NT2/D1 (cell line): Measurements from ENCODE around the gene SLC25A48.

Experiments
- DNase-seq: peaks from one replicate; pipeline ENCODE4 v3.0.0-alpha.2; 2011; ENCODE audit warnings: low read depth, low spot score
- H3K27me3 ChIP-seq: 2 replicates; pipeline ENCODE4 v1.6.0; 2011; ENCODE audit warnings: mild to moderate bottlenecking; ENCODE audit not compliant: insufficient read length, insufficient read depth
- H3K36me3 ChIP-seq: 2 replicates; pipeline ENCODE4 v1.6.1; 2011; ENCODE audit warnings: mild to moderate bottlenecking, low read length, mixed read lengths; ENCODE audit not compliant: insufficient read depth, insufficient read length
- H3K4me1 ChIP-seq: 2 replicates; pipeline ENCODE4 v1.5.1; 2011; ENCODE audit not compliant: insufficient read depth, insufficient read length
- H3K4me3 ChIP-seq: 2 replicates; pipeline ENCODE4 v1.5.1; 2011; ENCODE audit warnings: low read depth; ENCODE audit not compliant: insufficient read length
- H3K9ac ChIP-seq: 2 replicates; pipeline ENCODE4 v1.6.0; 2011; ENCODE audit warnings: low read depth; ENCODE audit not compliant: insufficient read length
- H3K9me3 ChIP-seq: 2 replicates; pipeline ENCODE4 v1.5.1; 2011; ENCODE audit warnings: mild to moderate bottlenecking, low read length; ENCODE audit not compliant: insufficient read depth
- SUZ12 ChIP-seq: IDR thresholded peaks from 2 replicates; pipeline ENCODE4 v1.6.1; 2011; ENCODE audit not compliant: insufficient read length, insufficient read depth; ENCODE audit errors: extremely low read depth
- YY1 ChIP-seq: IDR thresholded peaks from 2 replicates; pipeline ENCODE4 v1.6.1; 2011; ENCODE audit not compliant: insufficient read length, insufficient read depth
- ZNF274 ChIP-seq: IDR thresholded peaks from 2 replicates; pipeline ENCODE4 v1.6.1; 2011; ENCODE audit warnings: mild to moderate bottlenecking, low read depth, low read length

SLC25A48 gene

DNA sequence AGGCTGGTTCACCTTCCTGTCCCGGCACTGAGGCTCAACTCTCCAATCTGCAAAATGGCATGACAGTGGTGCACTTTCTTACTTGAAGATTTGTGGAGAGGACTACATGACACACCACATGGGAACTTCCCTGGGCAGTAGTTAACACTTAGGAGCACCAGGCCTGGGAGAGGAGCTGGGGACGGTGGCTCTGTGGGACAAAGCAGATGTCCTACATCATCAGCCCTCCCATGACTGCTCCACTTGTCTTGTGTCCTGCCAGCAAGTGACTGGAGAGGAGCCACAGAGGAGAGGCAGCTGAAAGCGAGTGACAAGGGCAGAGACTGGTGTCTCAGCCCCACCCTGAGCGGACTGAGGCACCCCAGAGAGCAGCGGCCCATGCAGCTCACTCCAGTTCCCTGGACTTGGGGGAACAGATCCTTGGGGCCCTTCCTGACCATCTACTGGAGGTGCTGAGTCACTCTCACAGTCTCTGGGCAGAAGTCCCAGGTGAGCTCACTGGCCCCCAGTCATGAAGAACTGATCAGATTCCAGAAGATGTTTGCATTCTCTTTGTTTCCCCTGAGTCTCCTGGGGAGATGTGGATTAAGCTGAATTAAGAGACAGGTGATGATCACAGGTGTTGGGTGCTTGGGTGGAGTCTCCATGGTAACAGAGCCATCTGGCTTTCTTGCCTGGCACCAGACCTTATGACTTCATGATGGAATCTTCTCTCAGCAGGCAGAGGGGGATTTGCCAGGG lies 13.2 kb upstream of the SLC25A48 start:
- peaks cover 8% of the 10 kb centered on the region for H3K4me1 ChIP-seq
- no peaks in the 10 kb centered on the region for H3K36me3 ChIP-seq
- H3K9me3 ChIP-seq = no peaks in the 10 kb centered on the region
- TF ChIP-seq SUZ12 (no peak), YY1 (no peak), ZNF274 (no peak)
- no peak for DNase-seq
- no peak overlapping the region for H3K9ac ChIP-seq
- no peak overlapping the region for H3K4me3 ChIP-seq
- no peaks in the 10 kb centered on the region for H3K27me3 ChIP-seq

DNA sequence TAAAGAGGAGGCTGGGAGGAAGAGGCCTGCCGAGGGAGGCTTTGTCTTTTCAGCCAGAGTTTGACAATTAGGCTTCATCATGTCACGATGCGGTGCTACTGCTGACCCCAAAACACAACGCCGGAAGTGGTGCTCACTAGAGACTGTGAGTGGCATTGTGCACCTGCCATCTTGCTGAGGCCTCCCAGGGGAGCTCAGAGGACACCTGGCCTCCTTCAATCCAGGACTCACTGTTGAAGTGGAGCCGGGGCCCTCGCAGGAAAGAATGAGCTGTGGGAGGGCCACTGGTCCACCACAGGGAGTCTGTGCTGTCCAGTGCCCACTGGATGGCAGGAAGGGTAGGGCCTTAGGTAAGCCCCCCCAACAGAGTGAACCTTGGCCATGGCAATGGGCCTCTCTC lies 12.7 kb upstream of the SLC25A48 start:
- TF ChIP-seq ZNF274 (no peak), YY1 (no peak), SUZ12 (no peak)
- no peaks in the 10 kb centered on the region for H3K9me3 ChIP-seq
- H3K4me1 ChIP-seq = peaks cover 8% of the 10 kb centered on the region
- no peak for DNase-seq
- H3K36me3 ChIP-seq = no peaks in the 10 kb centered on the region
- no peak overlapping the region for H3K9ac ChIP-seq
- H3K27me3 ChIP-seq = no peaks in the 10 kb centered on the region
- H3K4me3 ChIP-seq = no peak overlapping the region

DNA sequence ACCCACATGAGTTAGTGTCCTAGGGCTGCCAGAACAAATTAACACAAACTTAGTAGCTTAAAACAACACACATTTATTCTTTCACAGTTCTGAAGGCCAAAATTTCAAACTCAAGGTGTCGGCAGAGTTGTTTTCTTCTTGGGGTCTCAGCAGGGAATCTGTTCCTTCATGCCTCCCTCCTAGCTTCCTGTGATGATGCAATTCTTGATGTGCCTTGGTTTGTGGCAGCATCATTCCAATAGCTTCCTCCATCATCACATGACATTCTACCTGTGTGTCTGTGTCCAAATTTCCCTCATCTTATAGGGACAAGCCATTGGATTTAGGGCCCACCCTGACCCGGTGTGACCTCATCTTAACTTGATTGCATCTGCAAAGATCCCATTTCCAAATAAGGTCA lies 12.2 kb upstream of the SLC25A48 start:
- H3K4me3 ChIP-seq = no peak overlapping the region
- no peaks in the 10 kb centered on the region for H3K9me3 ChIP-seq
- no peak for DNase-seq
- no peak overlapping the region for H3K9ac ChIP-seq
- H3K4me1 ChIP-seq = peaks cover 8% of the 10 kb centered on the region
- no peaks in the 10 kb centered on the region for H3K27me3 ChIP-seq
- TF ChIP-seq SUZ12 (no peak), YY1 (no peak), ZNF274 (no peak)
- no peaks in the 10 kb centered on the region for H3K36me3 ChIP-seq

DNA sequence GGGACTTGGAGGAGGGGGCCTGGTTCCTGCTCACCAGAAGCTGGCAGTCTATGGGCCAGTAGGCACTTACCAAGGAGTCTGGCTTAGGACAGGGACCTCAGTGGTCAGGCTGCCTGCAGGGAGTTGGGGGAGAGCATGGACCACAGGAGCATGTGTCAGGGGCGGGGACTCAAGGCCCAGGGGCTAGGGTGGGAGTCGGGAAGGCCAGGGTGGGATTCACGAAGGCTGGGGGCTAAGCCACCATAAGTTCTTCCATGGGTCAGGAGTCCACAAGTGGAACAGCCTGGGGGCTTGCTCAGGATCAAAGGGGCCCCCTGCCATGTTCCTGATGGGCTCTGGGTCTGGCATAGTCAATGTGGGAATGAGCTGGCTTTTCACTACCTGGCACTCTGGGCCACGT lies 11.5 kb upstream of the SLC25A48 start:
- no peak for TF ChIP-seq ZNF274

DNA sequence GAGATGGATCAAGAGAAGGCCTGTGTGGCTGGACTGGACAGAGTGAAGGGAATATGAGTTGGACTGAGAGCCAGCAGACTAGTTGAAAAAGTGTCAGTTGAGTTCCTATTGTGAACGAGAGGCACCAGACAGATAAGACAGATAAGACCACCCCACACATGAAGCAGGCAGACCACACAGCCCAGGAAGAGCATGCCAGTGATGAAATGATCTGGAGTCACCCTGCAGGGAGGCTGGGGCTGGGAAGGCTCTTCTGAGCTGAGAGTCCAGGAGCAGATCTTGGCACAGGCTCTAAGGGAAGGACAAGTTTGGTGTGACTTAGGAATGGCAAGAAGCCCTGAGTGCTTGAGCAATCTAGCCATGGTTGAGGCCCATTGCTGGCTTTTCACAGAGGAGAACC lies 10.6 kb upstream of the SLC25A48 start:
- no peaks in the 10 kb centered on the region for H3K36me3 ChIP-seq
- H3K4me1 ChIP-seq = peaks cover 8% of the 10 kb centered on the region
- no peak for DNase-seq
- peaks cover 7% of the 10 kb centered on the region for H3K27me3 ChIP-seq
- no peak for TF ChIP-seq ZNF274
- no peak for TF ChIP-seq YY1
- TF ChIP-seq SUZ12 = no peak
- no peak overlapping the region for H3K4me3 ChIP-seq
- no peaks in the 10 kb centered on the region for H3K9me3 ChIP-seq
- no peak overlapping the region for H3K9ac ChIP-seq

More for the DNA sequence above, 11.5 kb upstream of the SLC25A48 start:
- H3K4me3 ChIP-seq = no peak overlapping the region
- H3K27me3 ChIP-seq = no peaks in the 10 kb centered on the region
- H3K4me1 ChIP-seq = peaks cover 8% of the 10 kb centered on the region
- no peak for DNase-seq
- H3K9me3 ChIP-seq = no peaks in the 10 kb centered on the region
- H3K9ac ChIP-seq = no peak overlapping the region
- H3K36me3 ChIP-seq = no peaks in the 10 kb centered on the region

DNA sequence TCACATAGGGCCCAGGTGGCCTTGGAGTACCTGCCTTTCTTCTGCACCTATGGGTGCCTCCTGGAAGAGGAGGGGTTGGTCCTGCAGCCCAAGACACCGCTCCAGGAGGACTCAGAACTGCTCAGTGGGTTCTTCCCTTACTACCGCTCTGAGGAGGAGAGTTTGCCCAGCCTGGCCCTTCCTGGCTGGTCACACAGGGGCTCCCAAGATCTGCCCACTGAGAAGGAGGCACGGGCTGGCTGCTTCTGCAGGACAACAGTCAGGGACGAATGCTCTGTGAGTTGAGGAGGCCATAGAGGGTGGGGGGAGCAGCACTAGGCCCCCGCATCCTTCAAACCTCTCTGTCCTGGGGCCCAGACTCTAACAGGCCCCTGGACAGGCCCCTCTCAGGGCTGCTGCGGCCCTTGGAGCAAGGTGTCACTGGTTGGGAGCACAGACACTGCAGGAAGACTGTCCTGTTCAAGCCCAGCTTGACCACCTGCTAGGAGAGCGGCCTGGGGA lies 9.9 kb upstream of the SLC25A48 start:
- TF ChIP-seq YY1 (no peak), SUZ12 (no peak), ZNF274 (no peak)
- H3K4me3 ChIP-seq = no peak overlapping the region
- H3K36me3 ChIP-seq = no peaks in the 10 kb centered on the region
- no peak overlapping the region for H3K9ac ChIP-seq
- H3K27me3 ChIP-seq = peaks cover 14% of the 10 kb centered on the region
- H3K9me3 ChIP-seq = no peaks in the 10 kb centered on the region
- DNase-seq = no peak
- peaks cover 8% of the 10 kb centered on the region for H3K4me1 ChIP-seq

DNA sequence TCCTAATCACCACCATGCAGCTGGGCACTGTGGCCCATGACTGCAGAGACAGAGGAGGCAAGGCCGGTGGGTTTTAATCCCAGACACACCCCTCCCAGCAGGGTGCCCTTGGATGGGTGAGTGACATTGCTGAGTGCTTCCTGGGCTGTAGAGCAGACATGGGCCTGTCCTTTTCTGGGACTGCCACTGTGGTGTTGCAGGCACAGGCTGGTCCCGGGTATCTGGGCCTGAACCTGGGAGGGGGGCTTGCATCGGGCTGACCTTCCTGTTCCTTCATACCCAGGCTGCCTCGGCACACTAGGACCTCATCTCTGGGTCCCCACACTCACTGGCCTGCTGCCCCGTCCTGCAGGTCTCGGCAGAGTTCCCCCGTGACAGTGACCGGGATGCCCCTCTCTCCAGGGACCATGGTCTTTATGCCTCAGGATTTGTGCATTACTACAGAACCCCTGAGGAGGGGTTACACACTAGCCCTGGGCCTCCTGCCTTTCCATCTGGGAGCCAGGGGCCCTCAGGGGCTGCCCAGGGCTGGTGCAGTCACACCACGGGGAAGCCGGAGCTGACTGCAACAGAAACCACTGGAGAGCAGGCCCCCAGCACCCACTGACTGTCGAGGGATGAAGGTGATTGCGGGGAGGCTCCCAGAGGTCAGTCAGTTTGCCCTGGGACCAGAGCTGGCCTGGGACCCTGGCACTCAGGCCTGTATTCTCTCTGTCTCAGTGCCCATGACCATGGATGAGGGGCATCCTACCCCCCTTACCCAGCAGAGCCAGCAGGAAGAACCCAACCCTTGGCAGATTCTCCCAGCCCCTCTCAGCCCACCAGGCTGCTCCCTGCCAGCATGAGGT lies 8.9 kb upstream of the SLC25A48 start:
- TF ChIP-seq SUZ12 = no peak
- TF ChIP-seq ZNF274 = no peak
- no peak for TF ChIP-seq YY1
- Histone ChIP-seq H3K36me3 (no peaks in the 10 kb centered on the region), H3K9ac (no peak overlapping the region), H3K27me3 (peaks cover 23% of the 10 kb centered on the region), H3K4me3 (no peak overlapping the region), H3K9me3 (no peaks in the 10 kb centered on the region), H3K4me1 (peaks cover 8% of the 10 kb centered on the region)
- no peak for DNase-seq
